Caco-2 (cell line): Measurements from ENCODE around the gene CHKA. TPM values are rescaled to one million over a fixed set of nuclear protein-coding genes. Genes with fewer than 3 reads are reported as not detected.
A peak's percentile ranks its signal among the peaks of the same experiment; 100 is the strongest.

ENCODE experiments used
- BruUV-seq: library from RNA; stranded (reverse); fragments of 400-500 nt; replicated peaks from 2 replicates; lab custom pipeline; 2021; lab: Mats Ljungman, UMichigan
- CTCF ChIA-PET: fragments of 300-600 bp; sonication (Branson Sonifier 250); formaldehyde crosslinking; loops from one replicate; lab custom pipeline; 2022; ENCODE audit warnings: antibody characterized with exemption; lab: Charles Lee
- POLR2A ChIA-PET: fragments of 300-600 bp; sonication (Branson Sonifier 250); formaldehyde crosslinking; loops from one replicate; lab custom pipeline; 2022; ENCODE audit warnings: antibody characterized with exemption; lab: Charles Lee
- DNase-seq, 2 experiments: peaks; one replicate each; pipeline versions ENCODE4 v3.0.0 to v3.0.0-alpha.2; 2020 to 2022
- H3K27me3 ChIP-seq: replicated peaks from 2 replicates; pipeline ENCODE4 v1.6.0; 2011; ENCODE audit warnings: low read length; ENCODE audit not compliant: control insufficient read depth, insufficient read depth
- H3K36me3 ChIP-seq: 2 replicates; pipeline ENCODE4 v1.5.1; 2011; ENCODE audit warnings: low read length; ENCODE audit not compliant: control insufficient read depth, insufficient read depth
- H3K4me1 ChIP-seq: fragments of 250-450 bp; sonication (Bioruptor Pico); 2 replicates; pipeline ENCODE4 v1.5.1; 2020; ENCODE audit warnings: mild to moderate bottlenecking
- H3K4me3 ChIP-seq: 2 replicates; pipeline ENCODE4 v1.5.1; 2011; ENCODE audit warnings: low read depth, mild to moderate bottlenecking, control low read depth, low read length
- H3K9me3 ChIP-seq: fragments of 250-450 bp; sonication (Bioruptor Pico); 2 replicates; pipeline ENCODE4 v1.5.1; 2020; ENCODE audit warnings: mild to moderate bottlenecking, moderate library complexity
- H3K27ac Mint-ChIP-seq: one replicate; pipeline ENCODE4 v1.8.0; 2022; ENCODE audit warnings: mixed read lengths; ENCODE audit not compliant: unreplicated experiment
- H3K27me3 Mint-ChIP-seq: one replicate; pipeline ENCODE4 v1.8.0; 2022; ENCODE audit warnings: mixed read lengths; ENCODE audit not compliant: insufficient read depth, unreplicated experiment
- H3K36me3 Mint-ChIP-seq: one replicate; pipeline ENCODE4 v1.8.0; 2022; ENCODE audit warnings: mild to moderate bottlenecking, mixed read lengths; ENCODE audit not compliant: insufficient read depth, unreplicated experiment
- H3K4me1 Mint-ChIP-seq: one replicate; pipeline ENCODE4 v1.8.0; 2022; ENCODE audit warnings: low read depth, mixed read lengths; ENCODE audit not compliant: unreplicated experiment
- H3K4me3 Mint-ChIP-seq: one replicate; pipeline ENCODE4 v1.8.0; 2022; ENCODE audit warnings: mild to moderate bottlenecking, moderate library complexity, mixed read lengths; ENCODE audit not compliant: unreplicated experiment
- H3K9me3 Mint-ChIP-seq: one replicate; pipeline ENCODE4 v1.8.0; 2022; ENCODE audit warnings: mixed read lengths; ENCODE audit not compliant: unreplicated experiment
- CTCF ChIP-seq, 2 experiments: fragments of 200-600 bp in 1 of 2; IDR thresholded peaks; 1 replicate in 1 of 2; 2 replicates in 1 of 2; pipeline versions ENCODE4 v1.5.1 to v1.8.0; 2011 to 2022; ENCODE audit warnings: antibody characterized with exemption in 1 of 2, control low read depth in 1 of 2, inconsistent platforms in 1 of 2, low read depth in 1 of 2, low read length in 1 of 2, mild to moderate bottlenecking in 1 of 2, moderate library complexity in 1 of 2; ENCODE audit not compliant: insufficient read depth in 1 of 2, severe bottlenecking in 1 of 2, unreplicated experiment in 1 of 2
- intact Hi-C: fragments of 100-400 bp; cut with micrococcal nuclease; formaldehyde crosslinking; loops from one replicate; pipeline ENCODE4 v1.10.0; 2022; ENCODE audit not compliant: unreplicated experiment
- total RNA-seq: library from RNA; stranded (reverse); gene quantifications from 2 replicates; pipeline ENCODE4 v1.2.3, GENCODE V29; 2022

The CHKA gene
- total RNA-seq, 1 experiment from 2014 or later, result 169 TPM

- H3K27ac Mint-ChIP-seq, result no peak overlapping the region
- intact Hi-C loops, result no loop called here
- H3K4me3 Mint-ChIP-seq, result no peak overlapping the region
- no peaks in the 10 kb centered on the region for H3K9me3 ChIP-seq
- H3K4me1 Mint-ChIP-seq, result peaks cover 27% of the 10 kb centered on the region
- H3K4me3 ChIP-seq, result no peak overlapping the region
- H3K9me3 Mint-ChIP-seq, result no peaks in the 10 kb centered on the region
- CTCF ChIA-PET, result no interaction called here
- H3K27me3 ChIP-seq, result no peaks in the 10 kb centered on the region
- DNase-seq, result peak in 1 of 2 experiments; percentile 36
- no peaks in the 10 kb centered on the region for H3K36me3 ChIP-seq
- no peaks in the 10 kb centered on the region for H3K27me3 Mint-ChIP-seq
- no peak for TF ChIP-seq CTCF (IDR thresholded peaks at IDR 0.05; ENCODE audit: insufficient read depth in 1 of 2, low read depth in 1 of 2, low read length in 1 of 2, severe bottlenecking in 1 of 2, unreplicated experiment in 1 of 2)
- POLR2A ChIA-PET, result no interaction called here
- H3K36me3 Mint-ChIP-seq, result peaks cover 7% of the 10 kb centered on the region
- peaks cover 45% of the 10 kb centered on the region for H3K4me1 ChIP-seq
- BruUV-seq, result no TSS peak
Measured at GRCh38 chr11:68007498-68008380, 113.4 kb downstream of the CHKA start.

- POLR2A ChIA-PET, result no interaction called here
- H3K36me3 Mint-ChIP-seq, result peaks cover 7% of the 10 kb centered on the region
- H3K27ac Mint-ChIP-seq, result no peak overlapping the region
- no peaks in the 10 kb centered on the region for H3K9me3 Mint-ChIP-seq
- H3K4me3 ChIP-seq, result no peak overlapping the region
- H3K27me3 ChIP-seq, result no peaks in the 10 kb centered on the region
- intact Hi-C loops, result no loop called here
- BruUV-seq, result no TSS peak
- CTCF ChIA-PET, result no interaction called here
- no peak for TF ChIP-seq CTCF (IDR thresholded peaks at IDR 0.05; ENCODE audit: insufficient read depth in 1 of 2, low read depth in 1 of 2, low read length in 1 of 2, severe bottlenecking in 1 of 2, unreplicated experiment in 1 of 2)
- no peak overlapping the region for H3K4me3 Mint-ChIP-seq
- no peaks in the 10 kb centered on the region for H3K9me3 ChIP-seq
- H3K27me3 Mint-ChIP-seq, result no peaks in the 10 kb centered on the region
- H3K4me1 ChIP-seq, result peaks cover 35% of the 10 kb centered on the region
- no peak for DNase-seq
- H3K4me1 Mint-ChIP-seq, result peaks cover 32% of the 10 kb centered on the region
- H3K36me3 ChIP-seq, result 0 out of 2 replicates have a peak, but pooled peaks cover 1% of the 10 kb centered on the region
Measured at GRCh38 chr11:68006606-68007166, 114.5 kb downstream of the CHKA start.

- Histone ChIP-seq H3K9me3 (no peaks in the 10 kb centered on the region), H3K4me1 (peaks cover 17% of the 10 kb centered on the region), H3K36me3 (0 out of 2 replicates have a peak, but pooled peaks cover 1% of the 10 kb centered on the region), H3K4me3 (peak overlapping the region; percentile 66), H3K27me3 (no peaks in the 10 kb centered on the region)
- Mint-ChIP-seq H3K4me1 (peaks cover 19% of the 10 kb centered on the region), H3K9me3 (no peaks in the 10 kb centered on the region), H3K4me3 (peak overlapping the region; percentile 65), H3K27me3 (no peaks in the 10 kb centered on the region), H3K36me3 (peaks cover 1% of the 10 kb centered on the region), H3K27ac (peak overlapping the region; percentile 85)
- peak in 1 of 2 experiments; percentile 32 for DNase-seq
- no TSS peak for BruUV-seq
- ChIA-PET POLR2A (no interaction called here), CTCF (interaction anchor here (1.0 kb wide), 1 partner anchor 49 kb away, joined by 4 read pairs; no protein-coding TSS in a partner anchor)
- TF ChIP-seq CTCF (IDR thresholded peaks at IDR 0.05; ENCODE audit: insufficient read depth in 1 of 2, low read depth in 1 of 2, low read length in 1 of 2, severe bottlenecking in 1 of 2, unreplicated experiment in 1 of 2), result no peak
- intact Hi-C loops, result no loop called here
Measured at GRCh38 chr11:68004551-68005335, 116.4 kb downstream of the CHKA start.
